ENCODE results near the gene GAREM2. TPM values are rescaled to one million over a fixed set of nuclear protein-coding genes. Genes with fewer than 3 reads are reported as not detected.

Gene GAREM2
- total RNA-seq, 1 experiment from 2014 or later: 2.6 TPM

DNA sequence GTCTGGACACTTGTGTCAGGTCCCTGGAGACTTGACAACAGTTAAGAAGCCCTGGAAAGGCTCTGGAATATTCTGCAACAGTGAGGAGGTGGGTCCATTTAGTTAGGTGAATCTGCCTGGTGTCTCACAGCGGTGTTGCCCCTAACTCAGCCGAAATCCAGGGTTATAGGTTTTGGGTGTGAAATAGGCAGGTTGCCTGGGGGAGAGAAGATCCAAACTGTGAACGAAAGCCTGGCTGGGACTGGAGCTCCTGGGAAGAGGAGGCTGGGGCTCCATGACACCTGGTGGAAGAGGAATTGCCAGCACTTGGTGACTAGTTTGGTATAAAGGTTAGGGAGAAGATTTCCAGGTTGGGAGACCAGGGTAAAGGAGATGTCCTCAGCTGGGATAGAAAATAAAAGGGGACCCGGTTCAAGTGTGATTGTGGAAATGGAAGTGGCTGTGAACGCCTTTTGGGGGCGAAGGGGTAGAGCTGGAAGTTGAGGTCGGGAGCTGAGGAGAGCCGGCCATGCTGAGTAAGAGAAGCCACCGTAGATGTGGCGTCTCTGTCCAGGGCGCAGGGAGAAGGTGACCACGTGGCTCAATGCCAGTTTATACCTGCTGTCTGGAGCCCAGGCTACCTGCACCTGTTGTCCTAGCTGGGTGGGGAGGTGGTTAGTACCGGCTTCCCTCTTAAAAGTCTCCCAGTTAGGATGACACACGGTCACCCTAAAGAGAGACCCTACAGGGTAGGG is 3.0 kb upstream of the GAREM2 start:
- no peak for TF ChIP-seq CTCF (IDR thresholded peaks at IDR 0.05; ENCODE audit: unreplicated experiment)
- no peak overlapping the region for H3K27ac Mint-ChIP-seq (ENCODE audit: unreplicated experiment)
- BruUV-seq (replicated peaks): no TSS peak
- no peak for DNase-seq
- CTCF ChIA-PET: no interaction called here
- no peak overlapping the region for H3K4me3 Mint-ChIP-seq (ENCODE audit: low read depth, unreplicated experiment)
- no peaks in the 10 kb centered on the region for H3K4me1 Mint-ChIP-seq (ENCODE audit: low read depth, unreplicated experiment)
- H3K36me3 Mint-ChIP-seq (ENCODE audit: insufficient read depth, unreplicated experiment): peaks cover 16% of the 10 kb centered on the region
- intact Hi-C loops (cut with micrococcal nuclease; ENCODE audit: unreplicated experiment): no loop called here
- peaks cover 29% of the 10 kb centered on the region for H3K27me3 Mint-ChIP-seq (ENCODE audit: unreplicated experiment)
- no peaks in the 10 kb centered on the region for H3K9me3 Mint-ChIP-seq (ENCODE audit: low read depth, unreplicated experiment)

DNA sequence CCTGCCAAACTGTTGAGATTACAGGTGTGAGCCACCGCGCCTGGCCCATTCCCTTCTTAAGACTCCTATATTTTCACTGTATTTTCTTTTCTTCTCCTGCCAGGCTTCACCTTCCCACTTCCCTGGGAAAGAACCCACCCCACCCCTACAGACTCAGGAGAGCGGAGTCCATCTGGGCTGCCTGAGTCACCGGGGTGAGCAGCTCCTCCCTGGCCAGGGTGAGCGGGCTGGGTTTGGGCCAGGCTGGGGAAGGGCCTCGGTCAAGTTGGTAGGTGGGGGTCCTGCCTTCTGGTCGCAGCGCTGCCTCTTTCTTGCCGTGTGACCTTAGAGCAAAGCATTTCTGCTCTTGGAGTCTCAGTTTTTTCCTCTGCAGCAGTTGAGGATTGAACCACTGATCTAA is 2.1 kb upstream of the GAREM2 start:
- Mint-ChIP-seq H3K4me1 (ENCODE audit: low read depth, unreplicated experiment) (no peaks in the 10 kb centered on the region), H3K9me3 (ENCODE audit: low read depth, unreplicated experiment) (no peaks in the 10 kb centered on the region), H3K36me3 (ENCODE audit: insufficient read depth, unreplicated experiment) (peaks cover 16% of the 10 kb centered on the region), H3K4me3 (ENCODE audit: low read depth, unreplicated experiment) (no peak overlapping the region), H3K27me3 (ENCODE audit: unreplicated experiment) (peaks cover 34% of the 10 kb centered on the region), H3K27ac (ENCODE audit: unreplicated experiment) (no peak overlapping the region)
- no peak for DNase-seq
- CTCF ChIA-PET: no interaction called here
- no TSS peak for BruUV-seq (replicated peaks)
- intact Hi-C loops (cut with micrococcal nuclease; ENCODE audit: unreplicated experiment): no loop called here
- TF ChIP-seq CTCF (IDR thresholded peaks at IDR 0.05; ENCODE audit: unreplicated experiment): no peak

GRCh38 chr2:26172189-26172870 is 558 bp upstream of the GAREM2 start:
- CTCF ChIA-PET: no interaction called here
- TF ChIP-seq CTCF (IDR thresholded peaks at IDR 0.05; ENCODE audit: unreplicated experiment): no peak
- no TSS peak for BruUV-seq (replicated peaks)
- no peak for DNase-seq
- Mint-ChIP-seq H3K4me1 (ENCODE audit: low read depth, unreplicated experiment) (no peaks in the 10 kb centered on the region), H3K36me3 (ENCODE audit: insufficient read depth, unreplicated experiment) (peaks cover 16% of the 10 kb centered on the region), H3K4me3 (ENCODE audit: low read depth, unreplicated experiment) (peak overlapping the region; percentile 62), H3K9me3 (ENCODE audit: low read depth, unreplicated experiment) (no peaks in the 10 kb centered on the region), H3K27me3 (ENCODE audit: unreplicated experiment) (peaks cover 34% of the 10 kb centered on the region), H3K27ac (ENCODE audit: unreplicated experiment) (no peak overlapping the region)
- intact Hi-C loops (cut with micrococcal nuclease; ENCODE audit: unreplicated experiment): no loop called here

- H3K27ac Mint-ChIP-seq (ENCODE audit: unreplicated experiment): no peak overlapping the region
- no peaks in the 10 kb centered on the region for H3K9me3 Mint-ChIP-seq (ENCODE audit: low read depth, unreplicated experiment)
- peaks cover 43% of the 10 kb centered on the region for H3K27me3 Mint-ChIP-seq (ENCODE audit: unreplicated experiment)
- peaks cover 6% of the 10 kb centered on the region for H3K4me1 Mint-ChIP-seq (ENCODE audit: low read depth, unreplicated experiment)
- DNase-seq: no peak
- peak overlapping the region; percentile 57 for H3K4me3 Mint-ChIP-seq (ENCODE audit: low read depth, unreplicated experiment)
- BruUV-seq (replicated peaks): no TSS peak
- CTCF ChIA-PET: no interaction called here
- intact Hi-C loops (cut with micrococcal nuclease; ENCODE audit: unreplicated experiment): no loop called here
- peaks cover 16% of the 10 kb centered on the region for H3K36me3 Mint-ChIP-seq (ENCODE audit: insufficient read depth, unreplicated experiment)
- TF ChIP-seq CTCF (IDR thresholded peaks at IDR 0.05; ENCODE audit: unreplicated experiment): no peak
Observed at GRCh38 chr2:26173776-26174482, 1.0 kb downstream of the GAREM2 start.

All from Calu3 (cell line).